HUES48 (cell line): ENCODE data around the gene ZNF213.

Experiments
- H3K27ac ChIP-seq: one replicate; pipeline ENCODE4 v1.7.0; 2013; ENCODE audit warnings: low read depth, low read length, inconsistent platforms
- H3K27me3 ChIP-seq: 2 replicates; pipeline ENCODE4 v1.6.1; 2013; ENCODE audit warnings: mild to moderate bottlenecking, low read length; ENCODE audit not compliant: control insufficient read depth, insufficient read depth
- H3K36me3 ChIP-seq: 2 replicates; pipeline ENCODE4 v1.6.1; 2013; ENCODE audit warnings: low read length; ENCODE audit not compliant: control insufficient read depth, insufficient read depth
- H3K4me1 ChIP-seq: 2 replicates; pipeline ENCODE4 v1.6.1; 2013; ENCODE audit warnings: mild to moderate bottlenecking, low read length; ENCODE audit not compliant: control insufficient read depth, insufficient read depth
- H3K4me3 ChIP-seq: 2 replicates; pipeline ENCODE4 v1.5.1; 2013; ENCODE audit warnings: mild to moderate bottlenecking, low read depth, low read length
- H3K9ac ChIP-seq: 2 replicates; pipeline ENCODE4 v1.6.1; 2013; ENCODE audit warnings: mild to moderate bottlenecking, low read depth, low read length, moderate library complexity
- H3K9me3 ChIP-seq: 2 replicates; pipeline ENCODE4 v1.6.1; 2013; ENCODE audit warnings: low read length; ENCODE audit not compliant: control insufficient read depth, insufficient read depth

ZNF213 gene

GRCh38 chr16:3106205-3106928, 28.5 kb upstream of the ZNF213 start:
- Histone ChIP-seq H3K27ac (peak overlapping the region; percentile 87), H3K27me3 (no peaks in the 10 kb centered on the region), H3K36me3 (no peaks in the 10 kb centered on the region), H3K4me3 (peak overlapping the region; percentile 77), H3K9me3 (no peaks in the 10 kb centered on the region), H3K4me1 (peaks cover 6% of the 10 kb centered on the region), H3K9ac (peak overlapping the region; percentile 81)

- peak within 1 kb of the TSS; percentile 21 for H3K27ac ChIP-seq
- H3K9me3 ChIP-seq, result no peaks in the 10 kb centered on the region
- H3K4me3 ChIP-seq, result peak within 1 kb of the TSS; percentile 82
- H3K36me3 ChIP-seq, result peaks cover 18% of the 10 kb centered on the region
- peaks cover 11% of the 10 kb centered on the region for H3K4me1 ChIP-seq
- peak within 1 kb of the TSS; percentile 1 for H3K9ac ChIP-seq
- no peaks in the 10 kb centered on the region for H3K27me3 ChIP-seq
These were observed 22.6 kb upstream of the ZNF213 start, which contains the start of gene ZNF205 for GRCh38 chr16:3112058-3112880. ZNF205 (plus strand) TSS chr16:3112586; CDS start chr16:3113431, 845 bp downstream.

GRCh38 chr16:3112881-3113574, 21.8 kb upstream of the ZNF213 start:
- Histone ChIP-seq H3K9ac (peak overlapping the region; percentile 1), H3K4me1 (peaks cover 11% of the 10 kb centered on the region), H3K4me3 (peak overlapping the region; percentile 82), H3K9me3 (no peaks in the 10 kb centered on the region), H3K27me3 (no peaks in the 10 kb centered on the region), H3K27ac (peak overlapping the region; percentile 21), H3K36me3 (peaks cover 19% of the 10 kb centered on the region)

- no peak overlapping the region for H3K9ac ChIP-seq
These were observed 20.9 kb upstream of the ZNF213 start for GRCh38 chr16:3113765-3114479.

GRCh38 chr16:3115003-3115402, 19.8 kb upstream of the ZNF213 start:
- Histone ChIP-seq H3K9ac (no peak overlapping the region), H3K36me3 (peaks cover 39% of the 10 kb centered on the region)

More at GRCh38 chr16:3113765-3114479, 20.9 kb upstream of the ZNF213 start:
- H3K27me3 ChIP-seq, result no peaks in the 10 kb centered on the region
- H3K36me3 ChIP-seq, result peaks cover 28% of the 10 kb centered on the region
- no peaks in the 10 kb centered on the region for H3K9me3 ChIP-seq
- peaks cover 11% of the 10 kb centered on the region for H3K4me1 ChIP-seq
- peak overlapping the region; percentile 82 for H3K4me3 ChIP-seq
- no peak overlapping the region for H3K27ac ChIP-seq

GRCh38 chr16:3115561-3115960, 19.3 kb upstream of the ZNF213 start:
- H3K4me1 ChIP-seq, result peaks cover 11% of the 10 kb centered on the region
- H3K4me3 ChIP-seq, result no peak overlapping the region
- no peak overlapping the region for H3K27ac ChIP-seq
- no peaks in the 10 kb centered on the region for H3K9me3 ChIP-seq
- no peak overlapping the region for H3K9ac ChIP-seq
- H3K36me3 ChIP-seq, result peaks cover 43% of the 10 kb centered on the region
- H3K27me3 ChIP-seq, result no peaks in the 10 kb centered on the region

More at GRCh38 chr16:3115003-3115402, 19.8 kb upstream of the ZNF213 start:
- Histone ChIP-seq H3K4me1 (peaks cover 11% of the 10 kb centered on the region), H3K9me3 (no peaks in the 10 kb centered on the region), H3K27ac (no peak overlapping the region), H3K27me3 (no peaks in the 10 kb centered on the region), H3K4me3 (no peak overlapping the region)

- peaks cover 44% of the 10 kb centered on the region for H3K36me3 ChIP-seq
- H3K27me3 ChIP-seq, result no peaks in the 10 kb centered on the region
- no peak overlapping the region for H3K27ac ChIP-seq
- H3K4me1 ChIP-seq, result peaks cover 5% of the 10 kb centered on the region; the same call in 1 of the 2 replicates
- H3K4me3 ChIP-seq, result no peak overlapping the region
- no peak overlapping the region for H3K9ac ChIP-seq
- no peaks in the 10 kb centered on the region for H3K9me3 ChIP-seq
These were observed 16.5 kb upstream of the ZNF213 start for GRCh38 chr16:3118204-3118790.

GRCh38 chr16:3118846-3119245, 16.0 kb upstream of the ZNF213 start:
- Histone ChIP-seq H3K4me1 (no peaks in the 10 kb centered on the region), H3K9me3 (no peaks in the 10 kb centered on the region), H3K27me3 (no peaks in the 10 kb centered on the region), H3K27ac (no peak overlapping the region), H3K9ac (no peak overlapping the region), H3K4me3 (no peak overlapping the region), H3K36me3 (peaks cover 44% of the 10 kb centered on the region)

- no peak overlapping the region for H3K9ac ChIP-seq
- H3K36me3 ChIP-seq, result peaks cover 44% of the 10 kb centered on the region
These were observed 15.5 kb upstream of the ZNF213 start for GRCh38 chr16:3119286-3119685.

More at GRCh38 chr16:3119286-3119685, 15.5 kb upstream of the ZNF213 start:
- H3K27ac ChIP-seq, result no peak overlapping the region
- H3K27me3 ChIP-seq, result no peaks in the 10 kb centered on the region
- H3K4me1 ChIP-seq, result no peaks in the 10 kb centered on the region
- no peaks in the 10 kb centered on the region for H3K9me3 ChIP-seq
- H3K4me3 ChIP-seq, result no peak overlapping the region
